GM10266 (cell line): ENCODE results near the gene GRIFIN.

Experiments used
- DNase-seq: peaks from one replicate; pipeline ENCODE4 v3.0.0; 2012; ENCODE audit errors: extremely low spot score
- CTCF ChIP-seq: IDR thresholded peaks from 2 replicates; pipeline ENCODE4 v1.5.1; 2012; ENCODE audit warnings: mild to moderate bottlenecking, low read depth; ENCODE audit not compliant: control insufficient read depth, insufficient read depth; ENCODE audit errors: missing control alignments

The GRIFIN gene

GRCh38 chr7:2477447-2478398, 1.5 kb upstream of the GRIFIN start:
- peak; percentile 91 for DNase-seq
- TF ChIP-seq CTCF, result peak; percentile 82

- DNase-seq, result no peak
- no peak for TF ChIP-seq CTCF
Observed at GRCh38 chr7:2476776-2477446, 713 bp upstream of the GRIFIN start.

- no peak for TF ChIP-seq CTCF
Observed at GRCh38 chr7:2475678-2476015, 551 bp downstream of the GRIFIN start.

GRCh38 chr7:2474813-2475677, 1.2 kb downstream of the GRIFIN start:
- no peak for TF ChIP-seq CTCF
- no peak for DNase-seq

More at GRCh38 chr7:2475678-2476015, 551 bp downstream of the GRIFIN start:
- no peak for DNase-seq

- DNase-seq, result no peak
- no peak for TF ChIP-seq CTCF
Observed at GRCh38 chr7:2474224-2474623, 2.0 kb downstream of the GRIFIN start.

- DNase-seq, result no peak
- no peak for TF ChIP-seq CTCF
Observed at GRCh38 chr7:2473496-2474180, 2.6 kb downstream of the GRIFIN start.
